HG02759 (cell line): ENCODE data around the gene LSAMP.

Experiments used
- ATAC-seq: cut with Tn5 transposase; IDR thresholded peaks from one replicate; pipeline ENCODE4 v1.9.1; 2021; ENCODE audit warnings: mild to moderate bottlenecking, moderate library complexity; ENCODE audit not compliant: unreplicated experiment

LSAMP gene

GRCh38 chr3:116367761-116368395 is 77.4 kb downstream of the LSAMP start:
- ATAC-seq, result no peak

- ATAC-seq, result no peak
Observed at GRCh38 chr3:116356056-116356455, 89.2 kb downstream of the LSAMP start.

- ATAC-seq, result no peak
Observed at GRCh38 chr3:116354382-116354781, 90.9 kb downstream of the LSAMP start.

- ATAC-seq, result no peak
Observed at GRCh38 chr3:116350119-116350733, 95.1 kb downstream of the LSAMP start.

GRCh38 chr3:116348216-116348615 is 97.1 kb downstream of the LSAMP start:
- no peak for ATAC-seq

GRCh38 chr3:116342499-116342898 is 102.8 kb downstream of the LSAMP start:
- ATAC-seq, result no peak

- peak; percentile 49 for ATAC-seq
Observed at GRCh38 chr3:116341899-116342298, 103.4 kb downstream of the LSAMP start.

- no peak for ATAC-seq
Observed at GRCh38 chr3:116341381-116341780, 103.9 kb downstream of the LSAMP start.

- no peak for ATAC-seq
Observed at GRCh38 chr3:116340680-116341216, 104.5 kb downstream of the LSAMP start.

GRCh38 chr3:116339441-116340028 is 105.8 kb downstream of the LSAMP start:
- ATAC-seq, result no peak

- ATAC-seq, result no peak
Observed at GRCh38 chr3:116338713-116339112, 106.6 kb downstream of the LSAMP start.

- ATAC-seq, result no peak
Observed at GRCh38 chr3:116337229-116337628, 108.1 kb downstream of the LSAMP start.

- ATAC-seq, result no peak
Observed at GRCh38 chr3:116331380-116331779, 113.9 kb downstream of the LSAMP start.

GRCh38 chr3:116322750-116323375 is 122.4 kb downstream of the LSAMP start:
- no peak for ATAC-seq

- no peak for ATAC-seq
Observed at GRCh38 chr3:116318370-116318769, 126.9 kb downstream of the LSAMP start.

GRCh38 chr3:116316771-116317170 is 128.5 kb downstream of the LSAMP start:
- no peak for ATAC-seq

- no peak for ATAC-seq
Observed at GRCh38 chr3:116314476-116314875, 130.8 kb downstream of the LSAMP start.

GRCh38 chr3:116306720-116307119 is 138.6 kb downstream of the LSAMP start:
- no peak for ATAC-seq

GRCh38 chr3:116306149-116306548 is 139.1 kb downstream of the LSAMP start:
- no peak for ATAC-seq

GRCh38 chr3:116302087-116302747 is 143.1 kb downstream of the LSAMP start:
- ATAC-seq, result no peak

- ATAC-seq, result no peak
Observed at GRCh38 chr3:116301422-116301821, 143.9 kb downstream of the LSAMP start.
